ENCODE results near the gene EXOC3L4. TPM values are rescaled to one million over a fixed set of nuclear protein-coding genes. Genes with fewer than 3 reads are reported as not detected.

EXOC3L4 gene
- total RNA-seq, 1 experiment from 2014 or later = not detected

GRCh38 chr14:103126873-103127304 is 32.4 kb downstream of the EXOC3L4 start (continued):
- TF ChIP-seq, protein P1, sequence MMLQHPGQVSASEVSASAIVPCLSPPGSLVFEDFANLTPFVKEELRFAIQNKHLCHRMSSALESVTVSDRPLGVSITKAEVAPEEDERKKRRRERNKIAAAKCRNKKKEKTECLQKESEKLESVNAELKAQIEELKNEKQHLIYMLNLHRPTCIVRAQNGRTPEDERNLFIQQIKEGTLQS (IDR thresholded peaks at IDR 0.05) = no peak
- TF ChIP-seq EGR1 (IDR thresholded peaks at IDR 0.05; ENCODE audit: low read depth) = no peak
- TF ChIP-seq REST (IDR thresholded peaks at IDR 0.05; ENCODE audit: low read depth) = no peak
- no peak for TF ChIP-seq FOSL1 (IDR thresholded peaks at IDR 0.05; ENCODE audit: low read depth)

- ChIA-PET RAD21 (ENCODE audit: low non-redundant PET in 1 of 2, low total read pairs in 2 of 2, uncharacterized antibody in 2 of 2, unreplicated experiment in 2 of 2) (no interaction called here), CTCF (interaction anchor here (1.4 kb wide), 1 partner anchor 22 kb away, joined by 3 read pairs; no protein-coding TSS in a partner anchor), POLR2A (no interaction called here)
- H3K79me2 ChIP-seq (ENCODE audit: insufficient read depth, low read length) = peaks cover 10% of the 10 kb centered on the region; the same call in 1 of the 2 replicates
- no peaks in the 10 kb centered on the region for H3K9me3 ChIP-seq (ENCODE audit: control insufficient read depth in 1 of 2, insufficient read depth in 1 of 2, low read depth in 1 of 2, low read length in 2 of 2)
- no peaks in the 10 kb centered on the region for H3K27me3 ChIP-seq (ENCODE audit: insufficient read depth, low read length)
- 0 out of 2 replicates have a peak overlapping the region, but pooled peaks have one; percentile 62 for H3K4me2 ChIP-seq (ENCODE audit: low read length)
- TF ChIP-seq RAD21 (IDR thresholded peaks at IDR 0.05; ENCODE audit: low read depth) = no peak
- no peak for TF ChIP-seq MAX (IDR thresholded peaks at IDR 0.05)
- TF ChIP-seq FOSL1 (IDR thresholded peaks at IDR 0.05; ENCODE audit: low read depth) = no peak
- no peak for TF ChIP-seq POLR2A (IDR thresholded peaks at IDR 0.05; ENCODE audit: borderline replicate concordance, extremely low read depth, insufficient read depth, insufficient read length)
- intact Hi-C loops (cut with micrococcal nuclease) = no loop called here
- no peak overlapping the region for H3K4me3 ChIP-seq (replicated peaks in 1 of 2; ENCODE audit: low read depth in 1 of 2, low read length in 2 of 2)
- ATAC-seq (no peak), DNase-seq (ENCODE audit: low read depth, low spot score) (no peak)
- no peaks in the 10 kb centered on the region for H3K9me2 ChIP-seq (ENCODE audit: insufficient read depth)
- H3K27ac ChIP-seq (ENCODE audit: low read depth, low read length) = peak overlapping the region; percentile 35; the same call in 1 of the 2 replicates
- no peak overlapping the region for H2AFZ ChIP-seq (ENCODE audit: low read depth, low read length, poor library complexity, severe bottlenecking)
- BruUV-seq (replicated peaks) = no TSS peak
- H3K36me3 ChIP-seq (ENCODE audit: control insufficient read depth in 1 of 2, insufficient read depth in 2 of 2, low read length in 2 of 2) = peaks cover 0 to 2% of the 10 kb centered on the region in 2 experiments; a peak in 1 of 4 replicates
- no peaks in the 10 kb centered on the region for H4K20me1 ChIP-seq (ENCODE audit: insufficient read depth)
- H3K4me1 ChIP-seq (ENCODE audit: control insufficient read depth in 1 of 2, insufficient read depth in 2 of 2, low read length in 2 of 2) = peaks cover 26 to 44% of the 10 kb centered on the region in 2 experiments
- no peak overlapping the region for H3K9ac ChIP-seq (ENCODE audit: low read length)
These were observed 32.8 kb downstream of the EXOC3L4 start for GRCh38 chr14:103127356-103127755.

Data from HCT116 (cell line).